ENCODE data around the gene PACRG.
"Not testable (repeated sequence)": the region's sequence is repeated elsewhere in the genome, so short reads cannot be mapped to it uniquely, and the experiment has no call there.

The PACRG gene

GRCh38 chr6:162922563-162923166, 194.9 kb downstream of the PACRG start:
- no peak for DNase-seq (ENCODE audit: low read depth in 1 of 2, low spot score in 1 of 2)

- DNase-seq (ENCODE audit: low read depth in 1 of 2, low spot score in 1 of 2), result no peak
Observed at GRCh38 chr6:162934844-162935243, 207.1 kb downstream of the PACRG start.

- DNase-seq (ENCODE audit: low read depth in 1 of 2, low spot score in 1 of 2), result no peak
Observed at GRCh38 chr6:162940426-162940825, 212.7 kb downstream of the PACRG start.

GRCh38 chr6:162941128-162941527, 213.4 kb downstream of the PACRG start:
- DNase-seq (ENCODE audit: low read depth in 1 of 2, low spot score in 1 of 2), result no peak

GRCh38 chr6:162942866-162943265, 215.1 kb downstream of the PACRG start:
- no peak for DNase-seq (ENCODE audit: low read depth in 1 of 2, low spot score in 1 of 2)

- no peak for DNase-seq (ENCODE audit: low read depth in 1 of 2, low spot score in 1 of 2)
Observed at GRCh38 chr6:162943369-162943768, 215.6 kb downstream of the PACRG start.

- no peak for DNase-seq (ENCODE audit: low read depth in 1 of 2, low spot score in 1 of 2)
Observed at GRCh38 chr6:162951164-162951743, 223.5 kb downstream of the PACRG start.

GRCh38 chr6:162952423-162952822, 224.6 kb downstream of the PACRG start:
- no peak for DNase-seq (ENCODE audit: low read depth in 1 of 2, low spot score in 1 of 2)

GRCh38 chr6:162957062-162957461, 229.3 kb downstream of the PACRG start:
- no peak for DNase-seq (ENCODE audit: low read depth in 1 of 2, low spot score in 1 of 2)

GRCh38 chr6:162960679-162961457, 233.1 kb downstream of the PACRG start:
- no peak for DNase-seq (ENCODE audit: low read depth in 1 of 2, low spot score in 1 of 2)

GRCh38 chr6:162962093-162962492, 234.3 kb downstream of the PACRG start:
- DNase-seq (ENCODE audit: low read depth in 1 of 2, low spot score in 1 of 2), result no peak

- no peak for DNase-seq (ENCODE audit: low read depth in 1 of 2, low spot score in 1 of 2)
Observed at GRCh38 chr6:162963861-162964260, 236.1 kb downstream of the PACRG start.

- DNase-seq (ENCODE audit: low read depth in 1 of 2, low spot score in 1 of 2), result no peak
Observed at GRCh38 chr6:162964488-162965140, 236.8 kb downstream of the PACRG start.

GRCh38 chr6:162965366-162965765, 237.6 kb downstream of the PACRG start:
- no peak for DNase-seq (ENCODE audit: low read depth in 1 of 2, low spot score in 1 of 2)

GRCh38 chr6:162970246-162970645, 242.5 kb downstream of the PACRG start:
- DNase-seq (ENCODE audit: low read depth in 1 of 2, low spot score in 1 of 2), result no peak

- DNase-seq (ENCODE audit: low read depth in 1 of 2, low spot score in 1 of 2), result no peak
Observed at GRCh38 chr6:162971356-162971755, 243.6 kb downstream of the PACRG start.

- DNase-seq (ENCODE audit: low read depth in 1 of 2, low spot score in 1 of 2), result no peak
Observed at GRCh38 chr6:162973151-162973872, 245.5 kb downstream of the PACRG start.

- no peak for DNase-seq (ENCODE audit: low read depth in 1 of 2, low spot score in 1 of 2)
Observed at GRCh38 chr6:162973980-162974379, 246.2 kb downstream of the PACRG start.

- DNase-seq (ENCODE audit: low read depth in 1 of 2, low spot score in 1 of 2), result no peak
Observed at GRCh38 chr6:162974685-162975084, 246.9 kb downstream of the PACRG start.

- no peak for DNase-seq (ENCODE audit: low read depth in 1 of 2, low spot score in 1 of 2)
Observed at GRCh38 chr6:162976141-162976540, 248.4 kb downstream of the PACRG start.

- not testable (repeated sequence) for DNase-seq (ENCODE audit: low read depth in 1 of 2, low spot score in 1 of 2)
Observed at GRCh38 chr6:162983234-162983633, 255.5 kb downstream of the PACRG start.
